Measurements from ENCODE around the gene THBD. TPM values are rescaled to one million over a fixed set of nuclear protein-coding genes. Genes with fewer than 3 reads are reported as not detected.
A peak's percentile ranks its signal among the peaks of the same experiment; 100 is the strongest.

Gene THBD
- total RNA-seq, 1 donor from 2014 or later: 13.8 TPM

DNA sequence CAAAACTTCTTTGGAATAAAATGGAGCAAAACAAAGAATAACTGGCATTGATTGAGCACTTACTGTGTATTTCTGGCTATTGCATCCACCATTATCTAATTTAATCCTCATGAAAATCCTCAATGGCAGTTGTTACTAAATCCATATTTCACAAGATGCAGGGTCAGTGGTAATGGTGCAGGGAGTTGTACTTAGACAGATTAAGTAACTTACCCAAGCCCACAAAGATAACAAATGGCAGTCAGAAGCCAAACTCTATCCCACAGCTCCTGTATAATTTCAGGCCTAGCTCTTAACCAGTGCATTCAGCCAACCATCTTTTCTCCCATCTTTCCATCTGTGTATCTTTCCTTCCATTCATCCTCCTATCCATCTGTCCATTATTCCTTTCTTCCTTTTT lies 43.7 kb downstream of the THBD start:
- Histone ChIP-seq H3K4me1 (no peaks in the 10 kb centered on the region), H3K27ac (replicated peaks) (no peak overlapping the region), H3K27me3 (ENCODE audit: low read depth) (peaks cover 38% of the 10 kb centered on the region), H3K36me3 (no peaks in the 10 kb centered on the region), H3K9me3 (replicated peaks) (no peaks in the 10 kb centered on the region), H3K4me3 (no peak overlapping the region)
- TF ChIP-seq, protein P1, sequence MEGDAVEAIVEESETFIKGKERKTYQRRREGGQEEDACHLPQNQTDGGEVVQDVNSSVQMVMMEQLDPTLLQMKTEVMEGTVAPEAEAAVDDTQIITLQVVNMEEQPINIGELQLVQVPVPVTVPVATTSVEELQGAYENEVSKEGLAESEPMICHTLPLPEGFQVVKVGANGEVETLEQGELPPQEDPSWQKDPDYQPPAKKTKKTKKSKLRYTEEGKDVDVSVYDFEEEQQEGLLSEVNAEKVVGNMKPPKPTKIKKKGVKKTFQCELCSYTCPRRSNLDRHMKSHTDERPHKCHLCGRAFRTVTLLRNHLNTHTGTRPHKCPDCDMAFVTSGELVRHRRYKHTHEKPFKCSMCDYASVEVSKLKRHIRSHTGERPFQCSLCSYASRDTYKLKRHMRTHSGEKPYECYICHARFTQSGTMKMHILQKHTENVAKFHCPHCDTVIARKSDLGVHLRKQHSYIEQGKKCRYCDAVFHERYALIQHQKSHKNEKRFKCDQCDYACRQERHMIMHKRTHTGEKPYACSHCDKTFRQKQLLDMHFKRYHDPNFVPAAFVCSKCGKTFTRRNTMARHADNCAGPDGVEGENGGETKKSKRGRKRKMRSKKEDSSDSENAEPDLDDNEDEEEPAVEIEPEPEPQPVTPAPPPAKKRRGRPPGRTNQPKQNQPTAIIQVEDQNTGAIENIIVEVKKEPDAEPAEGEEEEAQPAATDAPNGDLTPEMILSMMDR (IDR thresholded peaks at IDR 0.05; ENCODE audit: borderline replicate concordance): no peak
- intact Hi-C loops (cut with micrococcal nuclease): no loop called here
- DNase-seq: no peak

DNA sequence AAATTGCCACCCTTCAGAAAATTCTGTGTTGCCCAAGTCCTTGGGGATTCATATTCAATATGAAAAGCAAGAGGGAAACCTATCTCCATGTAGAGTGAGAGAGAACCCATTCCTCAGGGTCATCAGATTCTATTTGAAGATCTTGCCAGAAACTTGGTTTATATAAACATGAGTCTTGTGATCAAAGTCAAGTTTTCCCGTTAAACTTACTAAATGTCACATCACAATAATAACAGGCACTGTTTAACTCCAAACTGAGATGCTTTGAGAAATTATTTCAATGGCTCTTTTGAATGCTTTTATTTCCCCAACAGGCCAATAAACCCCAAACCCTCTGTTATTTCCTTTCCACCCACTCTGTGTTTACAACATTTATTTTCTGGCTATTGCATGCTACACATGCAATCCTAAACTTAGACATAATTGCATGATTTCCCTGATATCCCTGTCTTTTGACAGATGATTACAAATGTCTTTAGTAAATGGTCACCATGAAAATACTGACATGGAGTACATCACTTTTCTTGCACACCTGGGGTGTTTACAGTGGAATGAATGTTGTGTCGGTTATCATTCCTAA lies 45.5 kb downstream of the THBD start:
- peaks cover 7% of the 10 kb centered on the region for H3K4me1 ChIP-seq
- H3K36me3 ChIP-seq: no peaks in the 10 kb centered on the region
- no peak overlapping the region for H3K27ac ChIP-seq (replicated peaks)
- peaks cover 31% of the 10 kb centered on the region for H3K27me3 ChIP-seq (ENCODE audit: low read depth)
- H3K4me3 ChIP-seq: no peak overlapping the region
- no peaks in the 10 kb centered on the region for H3K9me3 ChIP-seq (replicated peaks)
- intact Hi-C loops (cut with micrococcal nuclease): no loop called here
- DNase-seq: no peak
- TF ChIP-seq, protein P1 (IDR thresholded peaks at IDR 0.05; ENCODE audit: borderline replicate concordance): no peak

DNA sequence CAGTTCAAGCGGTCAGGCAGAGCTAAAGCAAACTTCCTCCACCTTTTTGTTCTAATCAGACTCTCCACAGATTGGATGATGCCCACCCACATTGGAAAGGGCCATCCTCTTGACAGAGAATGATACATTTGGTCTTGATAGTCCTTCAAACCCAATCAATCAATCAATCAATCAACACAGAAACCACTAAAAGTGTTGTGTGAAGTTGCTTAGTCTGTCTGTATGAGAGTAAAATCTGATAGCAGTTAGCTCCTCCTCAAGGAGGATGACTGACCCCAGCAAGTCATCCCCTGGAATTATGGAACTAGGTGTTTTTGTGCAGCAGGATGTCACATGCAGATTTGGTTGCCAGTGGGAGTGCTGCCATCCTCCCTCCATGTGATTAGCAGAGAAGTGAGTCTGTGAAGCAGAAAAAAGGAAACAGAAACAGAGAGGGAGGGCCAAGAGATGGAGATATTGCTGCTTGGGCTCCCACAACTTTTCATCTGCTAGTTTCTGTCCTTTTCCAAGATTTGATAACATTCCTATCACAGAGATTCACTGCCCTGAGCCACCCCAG lies 46.3 kb downstream of the THBD start:
- Histone ChIP-seq H3K27ac (replicated peaks) (no peak overlapping the region), H3K9me3 (replicated peaks) (no peaks in the 10 kb centered on the region), H3K27me3 (ENCODE audit: low read depth) (peaks cover 31% of the 10 kb centered on the region), H3K4me3 (no peak overlapping the region), H3K36me3 (no peaks in the 10 kb centered on the region), H3K4me1 (peaks cover 7% of the 10 kb centered on the region)
- TF ChIP-seq, protein P1 (IDR thresholded peaks at IDR 0.05; ENCODE audit: borderline replicate concordance): no peak
- intact Hi-C loops (cut with micrococcal nuclease): no loop called here
- no peak for DNase-seq

DNA sequence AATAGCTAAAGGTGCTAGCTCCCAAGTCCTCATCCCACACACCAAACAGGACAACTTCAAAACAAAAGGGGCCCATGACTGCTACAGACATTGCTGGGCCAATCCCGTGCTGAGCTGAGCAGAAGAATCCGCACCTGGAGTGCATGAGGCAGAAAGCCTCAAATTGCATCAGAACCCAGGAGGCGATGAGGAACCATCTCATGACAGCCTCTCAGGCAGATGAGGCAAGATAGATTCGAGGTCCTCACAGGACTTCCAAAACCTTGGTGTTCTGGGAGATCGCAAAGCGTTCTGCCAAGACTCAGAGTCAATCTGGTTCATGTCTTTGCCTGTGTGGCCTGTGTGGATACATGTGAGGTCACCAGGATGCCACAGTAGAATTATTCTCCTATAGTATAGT lies 47.2 kb downstream of the THBD start:
- TF ChIP-seq, protein P1 (IDR thresholded peaks at IDR 0.05; ENCODE audit: borderline replicate concordance): no peak
- H3K9me3 ChIP-seq (replicated peaks): no peaks in the 10 kb centered on the region
- no peak overlapping the region for H3K27ac ChIP-seq (replicated peaks)
- DNase-seq: no peak
- intact Hi-C loops (cut with micrococcal nuclease): no loop called here
- H3K36me3 ChIP-seq: no peaks in the 10 kb centered on the region
- peaks cover 23% of the 10 kb centered on the region for H3K27me3 ChIP-seq (ENCODE audit: low read depth)
- no peak overlapping the region for H3K4me3 ChIP-seq
- H3K4me1 ChIP-seq: peaks cover 7% of the 10 kb centered on the region

DNA sequence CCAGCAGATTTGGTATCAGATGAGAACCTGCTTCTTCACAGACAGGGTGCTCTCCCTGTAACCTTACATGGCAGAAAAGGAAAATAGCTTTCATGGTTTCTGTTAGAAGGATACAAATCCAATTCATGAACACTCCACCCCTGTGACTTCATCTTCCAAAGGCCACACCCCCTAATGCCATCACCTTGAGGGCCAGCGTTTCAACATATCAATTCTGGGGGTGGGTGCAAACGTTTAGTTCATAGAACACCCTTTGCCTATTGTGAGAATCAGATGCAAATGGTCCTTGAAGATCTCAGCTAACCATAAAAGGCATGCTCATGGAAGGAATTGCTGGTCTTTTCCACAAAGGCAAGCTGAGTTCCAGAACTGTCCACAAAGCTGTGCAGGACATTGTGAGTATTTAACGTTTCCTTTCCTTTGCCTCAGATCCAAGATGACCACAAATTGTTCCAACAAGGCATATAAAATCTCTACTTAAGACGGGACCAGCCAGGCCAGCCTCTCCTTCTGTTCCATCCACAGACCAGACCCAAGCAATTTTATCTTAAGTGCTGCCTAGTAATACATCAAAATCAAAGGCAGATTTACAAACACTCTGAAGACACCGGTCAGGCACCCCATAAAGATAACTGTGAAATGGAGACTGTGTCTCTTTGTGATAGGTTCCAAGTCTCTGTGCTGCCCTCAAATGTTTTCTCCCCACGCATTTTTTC lies 49.1 kb downstream of the THBD start:
- Histone ChIP-seq H3K9me3 (replicated peaks) (no peaks in the 10 kb centered on the region), H3K27ac (replicated peaks) (peak overlapping the region; percentile 59), H3K4me1 (peaks cover 12% of the 10 kb centered on the region), H3K4me3 (no peak overlapping the region), H3K27me3 (ENCODE audit: low read depth) (peaks cover 16% of the 10 kb centered on the region), H3K36me3 (no peaks in the 10 kb centered on the region)
- no peak for DNase-seq
- TF ChIP-seq, protein P1 (IDR thresholded peaks at IDR 0.05; ENCODE audit: borderline replicate concordance): no peak
- intact Hi-C loops (cut with micrococcal nuclease): no loop called here
